ENCODE measurements around the gene CDH18. TPM values are rescaled to one million over a fixed set of nuclear protein-coding genes. Genes with fewer than 3 reads are reported as not detected.

Gene CDH18
- total and polyA plus RNA-seq, 2 of the 13 experiments (the other 11 are each of a cell fraction or from before 2014, with no cell fraction given), result not detected

GRCh38 chr5:19713740-19714139 is 274.3 kb downstream of the CDH18 start (continued):
- no peak for TF ChIP-seq ZNF646 (CRISPR knock-in tag; IDR thresholded peaks at IDR 0.05)
- TF ChIP-seq MEIS2 (CRISPR knock-in tag; IDR thresholded peaks at IDR 0.05), result no peak
- no peak for TF ChIP-seq HNRNPL (IDR thresholded peaks at IDR 0.05; ENCODE audit: low read depth, low read length)
- no peak for TF ChIP-seq ZNF878 (CRISPR knock-in tag; IDR thresholded peaks at IDR 0.05)
- no peak for TF ChIP-seq DNMT1 (CRISPR knock-in tag; IDR thresholded peaks at IDR 0.05)
- TF ChIP-seq E2F1 (CRISPR knock-in tag; IDR thresholded peaks at IDR 0.05), result no peak
- no peak for TF ChIP-seq GATAD1 (CRISPR knock-in tag; IDR thresholded peaks at IDR 0.05)
- TF ChIP-seq ZFP36L2 (CRISPR knock-in tag; IDR thresholded peaks at IDR 0.05), result no peak
- no peak for TF ChIP-seq ZFP90 (CRISPR knock-in tag; IDR thresholded peaks at IDR 0.05; ENCODE audit: borderline replicate concordance)
- no peak for TF ChIP-seq ZNF101 (CRISPR knock-in tag; IDR thresholded peaks at IDR 0.05; ENCODE audit: borderline replicate concordance, low read depth)
- no peak for TF ChIP-seq ZNF589 (CRISPR knock-in tag; conservative IDR thresholded peaks at IDR 0.05)
- no peak for TF ChIP-seq ZNF143 (CRISPR knock-in tag; IDR thresholded peaks at IDR 0.05)
